Ascending aorta (tissue), 2 donors: Measurements from ENCODE around the gene TMA7B. TPM values are rescaled to one million over a fixed set of nuclear protein-coding genes. Genes with fewer than 3 reads are reported as not detected.

Source experiments
- DNase-seq, 2 donors: peaks; one replicate each; pipeline ENCODE4 v3.0.0-alpha.2; 2019; ENCODE audit warnings: low spot score in 2 of 2
- H3K27ac ChIP-seq, 2 donors: fragments of 200-600 bp; sonication (generic); one replicate each; pipeline ENCODE4 v1.5.1; 2016 to 2017; ENCODE audit warnings: mild to moderate bottlenecking in 1 of 2
- H3K27me3 ChIP-seq: fragments of 200-600 bp; sonication (generic); one replicate; pipeline ENCODE4 v1.5.1; 2017
- H3K36me3 ChIP-seq, 2 donors: fragments of 200-600 bp; sonication (generic); one replicate each; pipeline ENCODE4 v1.5.1; 2016
- H3K4me1 ChIP-seq, 2 donors: fragments of 200-600 bp; sonication (generic); one replicate each; pipeline ENCODE4 v1.5.1; 2016 to 2017; ENCODE audit warnings: mild to moderate bottlenecking in 1 of 2
- H3K4me3 ChIP-seq, 2 donors: fragments of 200-600 bp; sonication (generic); one replicate each; pipeline ENCODE4 v1.5.1; 2016 to 2017; ENCODE audit warnings: mild to moderate bottlenecking in 1 of 2
- H3K9me3 ChIP-seq, 2 donors: fragments of 200-600 bp; sonication (generic); one replicate each; pipeline ENCODE4 v1.5.1; 2016
- intact Hi-C: fragments of 100-400 bp; cut with DNase I; formaldehyde crosslinking; loops from one replicate; pipeline ENCODE4 v1.15.1; 2023
- total RNA-seq: library from RNA; depleted of rRNA; stranded (reverse); fragments of >200 nt; gene quantifications from one replicate; pipeline ENCODE4 v1.1.0, GENCODE V29; 2016
- TF ChIP-seq, protein P1 (sequence below), 3 experiments: fragments of 200-600 bp in 2 of 3; fragments of 450-650 bp in 1 of 3; sonication (generic) in 2 of 3; IDR thresholded peaks; one replicate each; pipeline ENCODE4 v1.5.1; 2016 to 2019; ENCODE audit warnings: antibody characterized with exemption in 3 of 3, mild to moderate bottlenecking in 1 of 3, moderate library complexity in 1 of 3

TMA7B gene
- total RNA-seq, 1 donor from 2014 or later, result not detected

DNA sequence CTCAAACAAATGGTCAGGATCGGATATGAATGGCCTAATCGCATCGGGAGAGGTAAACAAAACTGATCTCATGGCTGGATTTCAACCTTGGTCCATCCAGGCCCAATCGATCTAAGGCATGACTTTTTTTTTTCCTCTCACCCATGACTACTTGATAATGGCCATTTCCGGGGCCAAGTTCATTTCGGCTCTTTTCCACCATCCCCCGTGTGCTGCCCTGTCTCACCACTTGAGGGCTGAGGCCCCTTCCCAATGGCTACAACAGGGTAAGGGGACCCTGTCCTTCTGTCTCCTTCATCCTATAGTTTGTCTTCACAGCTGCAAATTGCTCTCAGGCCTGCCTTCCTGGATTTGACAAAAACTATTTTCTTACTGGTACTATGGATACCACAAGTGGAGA is 32.7 kb upstream of the TMA7B start:
- Histone ChIP-seq H3K27me3 (no peaks in the 10 kb centered on the region), H3K4me1 (no peaks in the 10 kb centered on the region), H3K9me3 (no peaks in the 10 kb centered on the region), H3K4me3 (no peak overlapping the region), H3K27ac (no peak overlapping the region), H3K36me3 (no peaks in the 10 kb centered on the region)
- intact Hi-C loops, result no loop called here
- no peak for DNase-seq
- TF ChIP-seq, protein P1, sequence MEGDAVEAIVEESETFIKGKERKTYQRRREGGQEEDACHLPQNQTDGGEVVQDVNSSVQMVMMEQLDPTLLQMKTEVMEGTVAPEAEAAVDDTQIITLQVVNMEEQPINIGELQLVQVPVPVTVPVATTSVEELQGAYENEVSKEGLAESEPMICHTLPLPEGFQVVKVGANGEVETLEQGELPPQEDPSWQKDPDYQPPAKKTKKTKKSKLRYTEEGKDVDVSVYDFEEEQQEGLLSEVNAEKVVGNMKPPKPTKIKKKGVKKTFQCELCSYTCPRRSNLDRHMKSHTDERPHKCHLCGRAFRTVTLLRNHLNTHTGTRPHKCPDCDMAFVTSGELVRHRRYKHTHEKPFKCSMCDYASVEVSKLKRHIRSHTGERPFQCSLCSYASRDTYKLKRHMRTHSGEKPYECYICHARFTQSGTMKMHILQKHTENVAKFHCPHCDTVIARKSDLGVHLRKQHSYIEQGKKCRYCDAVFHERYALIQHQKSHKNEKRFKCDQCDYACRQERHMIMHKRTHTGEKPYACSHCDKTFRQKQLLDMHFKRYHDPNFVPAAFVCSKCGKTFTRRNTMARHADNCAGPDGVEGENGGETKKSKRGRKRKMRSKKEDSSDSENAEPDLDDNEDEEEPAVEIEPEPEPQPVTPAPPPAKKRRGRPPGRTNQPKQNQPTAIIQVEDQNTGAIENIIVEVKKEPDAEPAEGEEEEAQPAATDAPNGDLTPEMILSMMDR (IDR thresholded peaks at IDR 0.05), result no peak

- intact Hi-C loops, result no loop called here
- no peaks in the 10 kb centered on the region for H3K27me3 ChIP-seq
- no peak for DNase-seq
- H3K4me3 ChIP-seq, result no peak overlapping the region
- H3K9me3 ChIP-seq, result no peaks in the 10 kb centered on the region
- TF ChIP-seq, protein P1 (IDR thresholded peaks at IDR 0.05), result no peak
- no peaks in the 10 kb centered on the region for H3K4me1 ChIP-seq
- no peak overlapping the region for H3K27ac ChIP-seq
- no peaks in the 10 kb centered on the region for H3K36me3 ChIP-seq
Observed at GRCh38 chr22:39928536-39929520, 31.4 kb upstream of the TMA7B start.

GRCh38 chr22:39931251-39931650 is 28.9 kb upstream of the TMA7B start:
- no peak for DNase-seq
- Histone ChIP-seq H3K27ac (no peak overlapping the region), H3K27me3 (no peaks in the 10 kb centered on the region), H3K9me3 (no peaks in the 10 kb centered on the region), H3K36me3 (no peaks in the 10 kb centered on the region), H3K4me1 (no peaks in the 10 kb centered on the region), H3K4me3 (no peak overlapping the region)
- intact Hi-C loops, result no loop called here
- TF ChIP-seq, protein P1 (IDR thresholded peaks at IDR 0.05), result no peak

- Histone ChIP-seq H3K9me3 (no peaks in the 10 kb centered on the region), H3K36me3 (no peaks in the 10 kb centered on the region), H3K4me1 (no peaks in the 10 kb centered on the region), H3K4me3 (no peak overlapping the region), H3K27me3 (no peaks in the 10 kb centered on the region), H3K27ac (no peak overlapping the region)
- intact Hi-C loops, result no loop called here
- TF ChIP-seq, protein P1 (IDR thresholded peaks at IDR 0.05), result no peak
- no peak for DNase-seq
Observed at GRCh38 chr22:39932166-39932565, 28.0 kb upstream of the TMA7B start.

DNA sequence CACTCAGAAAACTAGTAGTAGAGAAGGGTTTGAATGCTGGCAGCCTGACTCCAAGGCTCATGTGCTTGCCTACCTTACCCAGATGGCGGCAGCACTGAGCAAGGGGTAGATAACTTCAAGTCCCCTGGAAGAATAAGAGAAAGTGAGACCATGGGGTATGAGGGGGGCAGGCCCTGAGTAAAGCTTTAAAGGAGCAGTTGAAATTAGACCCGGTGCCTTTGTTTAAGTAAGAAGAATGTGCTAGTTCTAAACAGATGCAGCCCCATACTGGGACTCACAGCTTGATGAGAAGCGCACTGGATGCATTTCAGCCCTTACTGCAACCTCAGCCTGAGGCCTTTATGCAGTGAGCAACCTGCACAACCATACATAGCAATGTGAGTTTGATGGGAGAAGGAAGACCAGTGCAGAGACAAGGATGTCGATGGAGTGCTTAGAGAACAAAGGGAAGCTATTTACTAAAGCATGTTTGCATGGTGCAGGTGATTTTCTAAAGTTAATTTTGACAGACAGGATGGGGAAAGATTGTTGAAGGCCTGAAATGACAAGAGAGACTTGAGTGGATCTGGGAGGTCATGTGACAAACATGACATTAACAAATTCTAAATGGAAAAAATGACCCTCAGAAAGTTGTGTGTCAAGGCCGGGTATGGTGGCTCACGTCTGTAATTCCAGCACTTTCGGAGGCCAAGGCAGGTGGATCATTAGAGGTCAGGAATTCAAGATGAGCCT is 27.1 kb upstream of the TMA7B start:
- H3K27me3 ChIP-seq, result no peaks in the 10 kb centered on the region
- no peaks in the 10 kb centered on the region for H3K9me3 ChIP-seq
- TF ChIP-seq, protein P1 (IDR thresholded peaks at IDR 0.05), result peak in 1 of 3 experiments; percentile 24
- no peak for DNase-seq
- H3K4me3 ChIP-seq, result no peak overlapping the region
- H3K27ac ChIP-seq, result no peak overlapping the region
- H3K4me1 ChIP-seq, result no peaks in the 10 kb centered on the region
- no peaks in the 10 kb centered on the region for H3K36me3 ChIP-seq
- intact Hi-C loops, result no loop called here
